OCI-LY1 (cell line): ENCODE results near the gene CNTN5.

ENCODE experiments used
- EZH2 ChIP-seq: fragments of 200-600 bp; sonication (generic), shearing (Covaris generic); IDR thresholded peaks from 2 replicates; pipeline ENCODE4 v1.8.0; 2017; ENCODE audit warnings: borderline replicate concordance, mixed run types, mild to moderate bottlenecking, antibody characterized with exemption, low read length, moderate library complexity, mixed read lengths
- TF ChIP-seq, protein P1 (sequence below): fragments of 200-600 bp; sonication (generic), shearing (Covaris generic); IDR thresholded peaks from 2 replicates; pipeline ENCODE4 v1.5.1; 2017; ENCODE audit warnings: mild to moderate bottlenecking, antibody characterized with exemption, low read length, moderate library complexity, mixed read lengths

- TF ChIP-seq, protein P1, sequence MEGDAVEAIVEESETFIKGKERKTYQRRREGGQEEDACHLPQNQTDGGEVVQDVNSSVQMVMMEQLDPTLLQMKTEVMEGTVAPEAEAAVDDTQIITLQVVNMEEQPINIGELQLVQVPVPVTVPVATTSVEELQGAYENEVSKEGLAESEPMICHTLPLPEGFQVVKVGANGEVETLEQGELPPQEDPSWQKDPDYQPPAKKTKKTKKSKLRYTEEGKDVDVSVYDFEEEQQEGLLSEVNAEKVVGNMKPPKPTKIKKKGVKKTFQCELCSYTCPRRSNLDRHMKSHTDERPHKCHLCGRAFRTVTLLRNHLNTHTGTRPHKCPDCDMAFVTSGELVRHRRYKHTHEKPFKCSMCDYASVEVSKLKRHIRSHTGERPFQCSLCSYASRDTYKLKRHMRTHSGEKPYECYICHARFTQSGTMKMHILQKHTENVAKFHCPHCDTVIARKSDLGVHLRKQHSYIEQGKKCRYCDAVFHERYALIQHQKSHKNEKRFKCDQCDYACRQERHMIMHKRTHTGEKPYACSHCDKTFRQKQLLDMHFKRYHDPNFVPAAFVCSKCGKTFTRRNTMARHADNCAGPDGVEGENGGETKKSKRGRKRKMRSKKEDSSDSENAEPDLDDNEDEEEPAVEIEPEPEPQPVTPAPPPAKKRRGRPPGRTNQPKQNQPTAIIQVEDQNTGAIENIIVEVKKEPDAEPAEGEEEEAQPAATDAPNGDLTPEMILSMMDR, result no peak
- no peak for TF ChIP-seq EZH2
These were observed 983.2 kb downstream of the CNTN5 start for GRCh38 chr11:100003985-100004384.
